CD4-positive, alpha-beta T cell (primary cell): ENCODE results near the gene PRR9. TPM values are rescaled to one million over a fixed set of nuclear protein-coding genes. Genes with fewer than 3 reads are reported as not detected.

Experiments
- ATAC-seq: fragments of 200-7000 bp; cut with Tn5 transposase; one replicate; pipeline ENCODE4 v1.10.0; 2022; ENCODE audit warnings: mild to moderate bottlenecking; ENCODE audit not compliant: poor library complexity
- CTCF ChIA-PET: fragments of 350-600 bp; sonication (Branson Sonifier 250); formaldehyde crosslinking; loops from one replicate; lab custom pipeline; 2021; ENCODE audit warnings: antibody characterized with exemption, inconsistent platforms; lab: Charles Lee
- POLR2A ChIA-PET: fragments of 350-600 bp; sonication (Branson Sonifier 250); formaldehyde crosslinking; loops from one replicate; lab custom pipeline; 2021; ENCODE audit warnings: antibody characterized with exemption, inconsistent platforms; lab: Charles Lee
- DNase-seq, 14 experiments: peaks; one replicate each; pipeline ENCODE4 v3.0.0-alpha.2; 2013 to 2020; ENCODE audit warnings: mixed read lengths in 2 of 14
- H3K27ac ChIP-seq, 2 donors: one replicate each; pipeline versions ENCODE4 v1.5.1 to v1.7.0; 2013; ENCODE audit warnings: low read length in 2 of 2, low read depth in 1 of 2, mild to moderate bottlenecking in 1 of 2
- H3K27me3 ChIP-seq, 2 experiments: 1 replicate in 1 of 2; 2 replicates in 1 of 2; pipeline versions ENCODE4 v1.6.1 to v1.7.0; 2013; ENCODE audit warnings: low read length in 2 of 2, control low read depth in 1 of 2, mild to moderate bottlenecking in 1 of 2, moderate library complexity in 1 of 2; ENCODE audit not compliant: insufficient read depth in 2 of 2, control insufficient read depth in 1 of 2
- H3K36me3 ChIP-seq: one replicate; pipeline ENCODE4 v1.6.1; 2013; ENCODE audit warnings: low read length, control low read depth; ENCODE audit not compliant: insufficient read depth
- H3K4me1 ChIP-seq: one replicate; pipeline ENCODE4 v1.6.1; 2013; ENCODE audit warnings: low read length, control low read depth; ENCODE audit not compliant: insufficient read depth
- H3K4me3 ChIP-seq: one replicate; pipeline ENCODE4 v1.5.1; 2013; ENCODE audit warnings: mild to moderate bottlenecking, low read length, moderate library complexity
- H3K9me3 ChIP-seq, 2 experiments: 1 replicate in 1 of 2; 2 replicates in 1 of 2; pipeline versions ENCODE4 v1.6.1 to v1.7.0; 2013; ENCODE audit warnings: low read length in 2 of 2, mild to moderate bottlenecking in 2 of 2, control low read depth in 1 of 2, moderate library complexity in 1 of 2; ENCODE audit not compliant: control insufficient read depth in 1 of 2, insufficient read depth in 1 of 2
- H3K27ac Mint-ChIP-seq: one replicate; pipeline ENCODE4 v1.8.0; 2020; ENCODE audit warnings: mixed read lengths
- H3K27me3 Mint-ChIP-seq: one replicate; pipeline ENCODE4 v1.8.0; 2021; ENCODE audit warnings: mixed read lengths
- H3K36me3 Mint-ChIP-seq: one replicate; pipeline ENCODE4 v1.8.0; 2021; ENCODE audit warnings: low read depth, mixed read lengths
- H3K4me1 Mint-ChIP-seq: one replicate; pipeline ENCODE4 v1.8.0; 2021; ENCODE audit warnings: low read depth, mixed read lengths
- H3K4me3 Mint-ChIP-seq: one replicate; pipeline ENCODE4 v1.8.0; 2020; ENCODE audit warnings: mild to moderate bottlenecking, mixed read lengths
- H3K9me3 Mint-ChIP-seq: one replicate; pipeline ENCODE4 v1.8.0; 2020; ENCODE audit warnings: mixed read lengths
- CTCF ChIP-seq: fragments of 200-600 bp; IDR thresholded peaks from one replicate; pipeline ENCODE4 v1.8.0; 2022; ENCODE audit warnings: antibody characterized with exemption, mild to moderate bottlenecking
- intact Hi-C, 2 experiments: fragments of 100-400 bp; cut with DNase I in 1 of 2; cut with micrococcal nuclease in 1 of 2; formaldehyde crosslinking; loops; one replicate each; pipeline versions ENCODE4 v1.15.1 to v1.9.0; 2023 to 2025; cut with DNase I, micrococcal nuclease
- total RNA-seq, 174 experiments: library from RNA in 2 of 174; stranded (reverse) in 2 of 174; gene quantifications; one replicate each; pipeline ENCODE4 v1.2.3 and lab custom pipeline; 2021 to 2026

The PRR9 gene
- total RNA-seq, 2 experiments from 2014 or later = not detected

GRCh38 chr1:153248176-153248879 lies 30.9 kb downstream of the PRR9 start:
- Histone ChIP-seq H3K36me3 (no peaks in the 10 kb centered on the region), H3K4me1 (no peaks in the 10 kb centered on the region), H3K27me3 (peaks cover 14 to 17% of the 10 kb centered on the region in 2 experiments), H3K4me3 (no peak overlapping the region), H3K9me3 (no peaks in the 10 kb centered on the region), H3K27ac (no peak overlapping the region)
- ChIA-PET CTCF (no interaction called here), POLR2A (no interaction called here)
- Mint-ChIP-seq H3K4me3 (no peak overlapping the region), H3K4me1 (no peaks in the 10 kb centered on the region), H3K36me3 (no peaks in the 10 kb centered on the region), H3K9me3 (no peaks in the 10 kb centered on the region), H3K27me3 (peaks cover 40% of the 10 kb centered on the region), H3K27ac (no peak overlapping the region)
- no peak for TF ChIP-seq CTCF
- ATAC-seq (no peak), DNase-seq (no peak)
- intact Hi-C loops = no loop called here

- H3K4me3 ChIP-seq = no peak overlapping the region
- no peaks in the 10 kb centered on the region for H3K4me1 ChIP-seq
- Mint-ChIP-seq H3K9me3 (no peaks in the 10 kb centered on the region), H3K36me3 (no peaks in the 10 kb centered on the region), H3K27ac (no peak overlapping the region), H3K27me3 (peaks cover 40% of the 10 kb centered on the region), H3K4me1 (no peaks in the 10 kb centered on the region), H3K4me3 (no peak overlapping the region)
- intact Hi-C loops = no loop called here
- H3K27ac ChIP-seq = no peak overlapping the region
- ChIA-PET CTCF (no interaction called here), POLR2A (no interaction called here)
- no peaks in the 10 kb centered on the region for H3K9me3 ChIP-seq
- DNase-seq = no peak
- H3K27me3 ChIP-seq = peaks cover 14 to 17% of the 10 kb centered on the region in 2 experiments
- H3K36me3 ChIP-seq = no peaks in the 10 kb centered on the region
- no peak for ATAC-seq
- no peak for TF ChIP-seq CTCF
Observed at GRCh38 chr1:153250166-153250565, 32.8 kb downstream of the PRR9 start.

- TF ChIP-seq CTCF = no peak
- CTCF ChIA-PET = no interaction called here
- Histone ChIP-seq H3K27me3 (peaks cover 14 to 17% of the 10 kb centered on the region in 2 experiments), H3K36me3 (no peaks in the 10 kb centered on the region), H3K4me3 (no peak overlapping the region), H3K4me1 (no peaks in the 10 kb centered on the region), H3K27ac (no peak overlapping the region), H3K9me3 (no peaks in the 10 kb centered on the region)
- no peak for DNase-seq
- no peaks in the 10 kb centered on the region for H3K36me3 Mint-ChIP-seq
- no peak overlapping the region for H3K27ac Mint-ChIP-seq
- no peaks in the 10 kb centered on the region for H3K4me1 Mint-ChIP-seq
- H3K27me3 Mint-ChIP-seq = peaks cover 38% of the 10 kb centered on the region
- POLR2A ChIA-PET = no interaction called here
- no peak overlapping the region for H3K4me3 Mint-ChIP-seq
- H3K9me3 Mint-ChIP-seq = no peaks in the 10 kb centered on the region
- ATAC-seq = no peak
- intact Hi-C loops = no loop called here
Observed at GRCh38 chr1:153251087-153251486, 33.7 kb downstream of the PRR9 start.
